HG03342 (cell line): ENCODE results near the gene INSC.

Experiments
- ATAC-seq: cut with Tn5 transposase; IDR thresholded peaks from one replicate; pipeline ENCODE4 v1.9.1; 2021; ENCODE audit warnings: mild to moderate bottlenecking, moderate library complexity; ENCODE audit not compliant: unreplicated experiment

Gene INSC

GRCh38 chr11:15212876-15213275 lies 98.2 kb downstream of the INSC start:
- ATAC-seq: no peak

GRCh38 chr11:15213471-15214231 lies 98.9 kb downstream of the INSC start:
- no peak for ATAC-seq

- no peak for ATAC-seq
These were observed 100.3 kb downstream of the INSC start for GRCh38 chr11:15215005-15215404.

- peak; percentile 80 for ATAC-seq
These were observed 102.0 kb downstream of the INSC start for GRCh38 chr11:15216678-15217077.

GRCh38 chr11:15217416-15217815 lies 102.7 kb downstream of the INSC start:
- ATAC-seq: no peak

GRCh38 chr11:15222777-15223176 lies 108.1 kb downstream of the INSC start:
- ATAC-seq: no peak

GRCh38 chr11:15223318-15223717 lies 108.6 kb downstream of the INSC start:
- no peak for ATAC-seq

GRCh38 chr11:15224466-15224865 lies 109.7 kb downstream of the INSC start:
- ATAC-seq: no peak

- no peak for ATAC-seq
These were observed 112.3 kb downstream of the INSC start for GRCh38 chr11:15227011-15227410.

- ATAC-seq: no peak
These were observed 113.7 kb downstream of the INSC start for GRCh38 chr11:15228331-15228849.

GRCh38 chr11:15229069-15229468 lies 114.3 kb downstream of the INSC start:
- no peak for ATAC-seq

GRCh38 chr11:15232496-15232895 lies 117.8 kb downstream of the INSC start:
- ATAC-seq: no peak

GRCh38 chr11:15233371-15234165 lies 118.8 kb downstream of the INSC start:
- ATAC-seq: no peak

- ATAC-seq: no peak
These were observed 120.1 kb downstream of the INSC start for GRCh38 chr11:15234796-15235195.

GRCh38 chr11:15236559-15236958 lies 121.8 kb downstream of the INSC start:
- no peak for ATAC-seq

GRCh38 chr11:15238856-15239255 lies 124.1 kb downstream of the INSC start:
- ATAC-seq: no peak

GRCh38 chr11:15248749-15249148 lies 134.0 kb downstream of the INSC start:
- no peak for ATAC-seq

GRCh38 chr11:15258433-15259165 lies 143.9 kb downstream of the INSC start:
- peak; percentile 68 for ATAC-seq

GRCh38 chr11:15266999-15267398 lies 152.3 kb downstream of the INSC start:
- no peak for ATAC-seq

- no peak for ATAC-seq
These were observed 153.9 kb downstream of the INSC start for GRCh38 chr11:15268598-15268997.

GRCh38 chr11:15275141-15275540 lies 160.4 kb downstream of the INSC start:
- no peak for ATAC-seq
